Stomach smooth muscle (tissue), 2 donors: Measurements from ENCODE around the gene ZDHHC9.

ENCODE experiments used
- H3K27ac ChIP-seq: one replicate; pipeline ENCODE4 v1.7.0; 2013; ENCODE audit warnings: mild to moderate bottlenecking, low read length, inconsistent platforms
- H3K27me3 ChIP-seq, 2 donors: one replicate each; pipeline ENCODE4 v1.7.0; 2013; ENCODE audit warnings: low read length in 2 of 2; ENCODE audit not compliant: insufficient read depth in 2 of 2, control insufficient read depth in 1 of 2
- H3K36me3 ChIP-seq, 2 donors: one replicate each; pipeline ENCODE4 v1.7.0; 2013; ENCODE audit warnings: low read length in 2 of 2; ENCODE audit not compliant: control insufficient read depth in 2 of 2, insufficient read depth in 2 of 2
- H3K4me1 ChIP-seq: one replicate; pipeline ENCODE4 v1.7.0; 2013; ENCODE audit warnings: low read length; ENCODE audit not compliant: control insufficient read depth, insufficient read depth
- H3K4me3 ChIP-seq, 2 donors: one replicate each; pipeline ENCODE4 v1.7.0; 2013; ENCODE audit warnings: low read length in 2 of 2
- H3K9ac ChIP-seq, 2 donors: one replicate each; pipeline ENCODE4 v1.7.0; 2013; ENCODE audit warnings: low read length in 2 of 2, mild to moderate bottlenecking in 1 of 2
- H3K9me3 ChIP-seq, 2 donors: one replicate each; pipeline ENCODE4 v1.7.0; 2013; ENCODE audit warnings: low read length in 2 of 2; ENCODE audit not compliant: control insufficient read depth in 2 of 2
- donor health status: healthy.
- donor health status: Pancreatic carcinoma.

The ZDHHC9 gene

GRCh38 chrX:129795584-129795983 lies 48.1 kb downstream of the ZDHHC9 start:
- no peaks in the 10 kb centered on the region for H3K36me3 ChIP-seq
- no peaks in the 10 kb centered on the region for H3K9me3 ChIP-seq
- H3K27me3 ChIP-seq = peaks cover 0 to 3% of the 10 kb centered on the region in 2 donors
- no peak overlapping the region for H3K9ac ChIP-seq
- no peak overlapping the region for H3K4me3 ChIP-seq
- no peaks in the 10 kb centered on the region for H3K4me1 ChIP-seq
- H3K27ac ChIP-seq = no peak overlapping the region

- H3K36me3 ChIP-seq = no peaks in the 10 kb centered on the region
- H3K9ac ChIP-seq = no peak overlapping the region
- no peak overlapping the region for H3K27ac ChIP-seq
- H3K4me1 ChIP-seq = no peaks in the 10 kb centered on the region
- H3K27me3 ChIP-seq = peaks cover 0 to 3% of the 10 kb centered on the region in 2 donors
- no peak overlapping the region for H3K4me3 ChIP-seq
- H3K9me3 ChIP-seq = no peaks in the 10 kb centered on the region
Measured at GRCh38 chrX:129793604-129794191, 50.0 kb downstream of the ZDHHC9 start.

DNA sequence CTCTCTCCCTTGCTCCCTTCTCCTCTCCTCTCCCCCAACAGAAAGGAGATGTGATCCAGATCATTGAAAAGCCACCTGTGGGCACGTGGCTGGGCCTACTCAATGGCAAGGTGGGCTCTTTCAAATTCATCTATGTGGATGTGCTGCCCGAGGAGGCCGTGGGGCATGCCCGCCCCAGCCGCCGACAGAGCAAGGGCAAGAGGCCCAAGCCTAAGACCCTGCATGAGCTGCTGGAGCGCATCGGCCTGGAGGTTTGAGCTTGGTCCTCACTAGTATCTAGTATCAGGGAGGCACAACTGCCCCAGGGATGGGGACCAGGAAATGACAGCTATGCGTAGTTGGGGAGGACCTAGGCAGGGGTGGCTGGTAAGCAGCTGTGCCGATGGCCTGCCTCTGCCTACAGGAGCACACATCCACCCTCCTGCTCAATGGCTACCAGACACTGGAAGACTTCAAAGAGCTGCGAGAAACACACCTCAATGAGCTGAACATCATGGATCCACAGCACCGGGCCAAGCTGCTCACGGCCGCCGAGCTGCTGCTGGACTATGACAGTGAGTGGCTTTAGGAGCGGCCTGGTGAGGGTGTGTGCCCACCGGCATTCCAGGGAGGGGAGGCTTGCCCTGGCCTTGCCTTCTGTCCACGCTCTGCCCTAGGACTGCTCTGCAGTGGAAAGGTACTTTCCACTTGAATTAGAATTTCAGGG lies 50.9 kb downstream of the ZDHHC9 start:
- Histone ChIP-seq H3K27me3 (peaks cover 0 to 3% of the 10 kb centered on the region in 2 donors), H3K36me3 (no peaks in the 10 kb centered on the region), H3K27ac (no peak overlapping the region), H3K9me3 (no peaks in the 10 kb centered on the region), H3K9ac (no peak overlapping the region), H3K4me3 (no peak overlapping the region), H3K4me1 (no peaks in the 10 kb centered on the region)

DNA sequence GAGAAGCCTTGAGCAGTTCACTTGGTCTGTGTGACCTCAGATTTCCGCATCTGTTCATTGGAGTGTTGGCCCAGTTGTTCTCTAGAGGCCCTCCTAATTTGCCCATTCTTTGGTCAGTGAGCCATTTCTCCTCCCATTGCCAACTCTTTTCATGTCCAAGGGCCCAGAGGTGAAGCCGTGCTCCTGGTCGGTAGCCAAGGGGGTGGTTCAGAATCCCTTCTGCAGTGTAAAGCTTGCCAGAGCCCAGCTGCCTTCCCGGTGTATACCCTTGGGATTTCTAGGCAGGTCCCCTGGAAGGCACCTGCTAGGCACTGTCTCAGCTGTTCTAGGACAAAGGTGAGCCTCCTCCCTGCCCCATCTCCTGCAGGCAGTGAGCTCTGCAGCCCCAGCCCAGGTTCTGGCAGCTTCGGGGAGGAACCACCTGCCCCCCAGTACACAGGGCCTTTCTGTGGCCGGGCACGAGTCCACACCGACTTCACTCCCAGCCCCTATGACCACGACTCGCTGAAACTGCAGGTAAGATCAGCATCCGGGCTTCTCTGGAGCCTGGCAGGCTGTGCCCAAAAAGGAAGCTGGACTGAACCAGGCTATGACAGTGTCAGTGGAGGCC lies 51.6 kb downstream of the ZDHHC9 start:
- H3K36me3 ChIP-seq = no peaks in the 10 kb centered on the region
- H3K27me3 ChIP-seq = peaks cover 0 to 3% of the 10 kb centered on the region in 2 donors
- H3K4me3 ChIP-seq = no peak overlapping the region
- H3K9me3 ChIP-seq = no peaks in the 10 kb centered on the region
- H3K27ac ChIP-seq = no peak overlapping the region
- H3K9ac ChIP-seq = no peak overlapping the region
- H3K4me1 ChIP-seq = no peaks in the 10 kb centered on the region

DNA sequence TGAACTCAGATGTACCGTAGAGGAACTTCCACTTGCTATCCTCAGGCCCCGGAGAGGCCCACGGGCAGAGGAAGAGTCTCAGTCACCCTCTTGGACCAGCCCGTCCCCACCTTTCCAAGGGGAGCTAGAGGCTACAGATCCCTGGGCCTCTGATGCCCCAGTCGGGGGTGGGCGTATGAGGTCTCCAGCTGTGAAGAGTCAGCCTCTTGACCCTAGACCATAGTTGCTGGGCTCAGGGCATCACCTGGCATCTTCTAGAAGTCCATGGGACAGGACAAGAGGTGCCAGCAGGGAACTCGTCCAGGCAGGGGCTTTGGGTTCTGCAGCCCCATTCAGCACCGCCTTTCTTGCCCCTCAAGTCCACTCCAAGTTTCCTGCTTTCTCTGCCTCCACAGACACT lies 52.4 kb downstream of the ZDHHC9 start:
- Histone ChIP-seq H3K9ac (no peak overlapping the region), H3K4me3 (no peak overlapping the region), H3K4me1 (no peaks in the 10 kb centered on the region), H3K27me3 (peaks cover 0 to 4% of the 10 kb centered on the region in 2 donors), H3K9me3 (no peaks in the 10 kb centered on the region), H3K36me3 (no peaks in the 10 kb centered on the region), H3K27ac (no peak overlapping the region)

GRCh38 chrX:129790808-129791207 lies 52.9 kb downstream of the ZDHHC9 start:
- Histone ChIP-seq H3K27ac (no peak overlapping the region), H3K27me3 (peaks cover 0 to 6% of the 10 kb centered on the region in 2 donors), H3K36me3 (no peaks in the 10 kb centered on the region), H3K9ac (no peak overlapping the region), H3K4me3 (no peak overlapping the region), H3K4me1 (no peaks in the 10 kb centered on the region), H3K9me3 (no peaks in the 10 kb centered on the region)

DNA sequence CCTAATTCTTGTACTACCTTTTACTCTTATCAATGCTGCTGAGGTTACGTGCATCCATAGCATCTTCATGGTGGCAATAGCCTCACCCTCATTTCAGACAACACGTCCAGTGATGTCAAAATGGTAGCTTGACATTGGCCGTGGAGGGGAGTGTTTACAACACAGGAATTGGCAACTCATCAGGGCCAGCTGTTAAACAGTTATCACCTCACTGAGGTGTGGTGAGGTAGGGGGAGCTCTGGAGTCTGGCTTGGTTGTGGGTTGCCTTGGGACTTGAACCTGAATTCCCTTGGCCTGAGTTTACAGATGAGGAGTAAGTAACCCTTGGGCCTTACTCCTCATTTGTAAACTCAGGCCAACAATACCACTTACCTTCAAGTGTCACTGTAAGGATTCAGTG lies 53.5 kb downstream of the ZDHHC9 start:
- H3K36me3 ChIP-seq = no peaks in the 10 kb centered on the region
- H3K27ac ChIP-seq = no peak overlapping the region
- H3K4me1 ChIP-seq = no peaks in the 10 kb centered on the region
- no peak overlapping the region for H3K9ac ChIP-seq
- no peak overlapping the region for H3K4me3 ChIP-seq
- H3K27me3 ChIP-seq = peaks cover 0 to 5% of the 10 kb centered on the region in 2 donors
- no peaks in the 10 kb centered on the region for H3K9me3 ChIP-seq

GRCh38 chrX:129788527-129788926 lies 55.2 kb downstream of the ZDHHC9 start:
- Histone ChIP-seq H3K27me3 (peaks cover 0 to 5% of the 10 kb centered on the region in 2 donors), H3K4me3 (no peak overlapping the region), H3K9ac (no peak overlapping the region), H3K4me1 (no peaks in the 10 kb centered on the region), H3K27ac (no peak overlapping the region), H3K9me3 (no peaks in the 10 kb centered on the region), H3K36me3 (no peaks in the 10 kb centered on the region)

GRCh38 chrX:129787336-129788055 lies 56.2 kb downstream of the ZDHHC9 start:
- H3K4me1 ChIP-seq = no peaks in the 10 kb centered on the region
- H3K9ac ChIP-seq = no peak overlapping the region
- no peak overlapping the region for H3K4me3 ChIP-seq
- peaks cover 0 to 5% of the 10 kb centered on the region in 2 donors for H3K27me3 ChIP-seq
- H3K27ac ChIP-seq = no peak overlapping the region
- H3K36me3 ChIP-seq = no peaks in the 10 kb centered on the region
- no peaks in the 10 kb centered on the region for H3K9me3 ChIP-seq

GRCh38 chrX:129786210-129786651 lies 57.5 kb downstream of the ZDHHC9 start:
- Histone ChIP-seq H3K4me3 (no peak overlapping the region), H3K4me1 (no peaks in the 10 kb centered on the region), H3K27ac (no peak overlapping the region), H3K9me3 (no peaks in the 10 kb centered on the region), H3K36me3 (no peaks in the 10 kb centered on the region), H3K9ac (no peak overlapping the region), H3K27me3 (peaks cover 0 to 5% of the 10 kb centered on the region in 2 donors)
